Measurements from ENCODE around the gene RPS15A. TPM values are rescaled to one million over a fixed set of nuclear protein-coding genes. Genes with fewer than 3 reads are reported as not detected.

RPS15A gene
- total RNA-seq, 2 experiments from 2014 or later = 1,594 to 1,602 TPM

- Mint-ChIP-seq H3K27ac (no peak overlapping the region), H3K4me3 (no peak overlapping the region), H3K27me3 (ENCODE audit: low read depth) (no peaks in the 10 kb centered on the region), H3K9me3 (ENCODE audit: insufficient read depth) (no peaks in the 10 kb centered on the region), H3K4me1 (ENCODE audit: low read depth) (peaks cover 24% of the 10 kb centered on the region), H3K36me3 (ENCODE audit: low read depth) (peaks cover 67% of the 10 kb centered on the region)
- ChIA-PET CTCF (interaction anchor here (0.7 to 9.4 kb wide), 2 partner anchors 8 kb away, joined by 3 to 124 read pairs; partner anchors contain the start of gene ARL6IP1), POLR2A (no interaction called here)
- ATAC-seq (no peak), DNase-seq (no peak)
These were observed 19.0 kb upstream of the RPS15A start for GRCh38 chr16:18809165-18809564.

GRCh38 chr16:18805257-18805773, 15.2 kb upstream of the RPS15A start:
- DNase-seq (no peak), ATAC-seq (no peak)
- Mint-ChIP-seq H3K9me3 (ENCODE audit: insufficient read depth) (no peaks in the 10 kb centered on the region), H3K4me1 (ENCODE audit: low read depth) (peaks cover 47% of the 10 kb centered on the region), H3K36me3 (ENCODE audit: low read depth) (peaks cover 64% of the 10 kb centered on the region), H3K4me3 (no peak overlapping the region), H3K27ac (no peak overlapping the region), H3K27me3 (ENCODE audit: low read depth) (no peaks in the 10 kb centered on the region)
- ChIA-PET POLR2A (interaction anchor here (2.6 kb wide), 1 partner anchor 15 kb away, joined by 22 read pairs; the partner anchor contains the start of gene RPS15A), CTCF (interaction anchor here (0.9 to 10.6 kb wide), 5 partner anchors 10 to 164 kb away, joined by 3 to 142 read pairs (median 11); partner anchors contain the start of gene RPS15A)

- Mint-ChIP-seq H3K27me3 (ENCODE audit: low read depth) (no peaks in the 10 kb centered on the region), H3K4me1 (ENCODE audit: low read depth) (peaks cover 55% of the 10 kb centered on the region), H3K27ac (peak overlapping the region; percentile 89), H3K4me3 (no peak overlapping the region), H3K36me3 (ENCODE audit: low read depth) (peaks cover 64% of the 10 kb centered on the region), H3K9me3 (ENCODE audit: insufficient read depth) (no peaks in the 10 kb centered on the region)
- POLR2A ChIA-PET = interaction anchor here (0.7 to 2.6 kb wide), 3 partner anchors 13 to 16 kb away, joined by 3 to 22 read pairs (median 4); partner anchors contain the start of gene RPS15A
- CTCF ChIA-PET = interaction anchor here (0.9 to 10.6 kb wide), 4 partner anchors 13 to 165 kb away, joined by 3 to 142 read pairs (median 68); partner anchors contain the start of gene RPS15A
- no peak for DNase-seq
- no peak for ATAC-seq
These were observed 14.4 kb upstream of the RPS15A start for GRCh38 chr16:18804540-18804939.

GRCh38 chr16:18803569-18804462, 13.7 kb upstream of the RPS15A start:
- Mint-ChIP-seq H3K27me3 (ENCODE audit: low read depth) (no peaks in the 10 kb centered on the region), H3K4me1 (ENCODE audit: low read depth) (peaks cover 60% of the 10 kb centered on the region), H3K4me3 (peak overlapping the region; percentile 53), H3K27ac (peak overlapping the region; percentile 89), H3K9me3 (ENCODE audit: insufficient read depth) (no peaks in the 10 kb centered on the region), H3K36me3 (ENCODE audit: low read depth) (peaks cover 61% of the 10 kb centered on the region)
- ATAC-seq (no peak), DNase-seq (no peak)
- ChIA-PET POLR2A (interaction anchor here (0.6 to 2.6 kb wide), 5 partner anchors 14 to 147 kb away, joined by 3 to 22 read pairs (median 3); partner anchors contain the start of gene RPS15A), CTCF (interaction anchor here (0.9 to 10.6 kb wide), 5 partner anchors 13 to 165 kb away, joined by 3 to 142 read pairs (median 17); partner anchors contain the start of gene RPS15A)

GRCh38 chr16:18802767-18803343, 12.7 kb upstream of the RPS15A start:
- ChIA-PET CTCF (interaction anchor here (2.4 to 10.6 kb wide), 4 partner anchors 14 to 31 kb away, joined by 17 to 142 read pairs (median 72); partner anchors contain the start of gene RPS15A), POLR2A (interaction anchor here (1.3 to 6.5 kb wide), 2 partner anchors 14 to 44 kb away, joined by 6 to 189 read pairs; partner anchors contain the start of gene RPS15A)
- Mint-ChIP-seq H3K27ac (peak overlapping the region; percentile 98), H3K9me3 (ENCODE audit: insufficient read depth) (no peaks in the 10 kb centered on the region), H3K4me1 (ENCODE audit: low read depth) (peaks cover 70% of the 10 kb centered on the region), H3K27me3 (ENCODE audit: low read depth) (no peaks in the 10 kb centered on the region), H3K4me3 (peak overlapping the region; percentile 89), H3K36me3 (ENCODE audit: low read depth) (peaks cover 61% of the 10 kb centered on the region)
- ATAC-seq (no peak), DNase-seq (no peak)

GRCh38 chr16:18801145-18801972, 11.2 kb upstream of the RPS15A start, which contains the start of gene ARL6IP1:
Gene ARL6IP1 (minus strand): TSS chr16:18801549. CDS start chr16:18801466, 83 bp downstream.
- CTCF ChIA-PET = interaction anchor here (0.7 to 10.6 kb wide), 20 partner anchors 8 to 284 kb away, joined by 3 to 142 read pairs (median 4); partner anchors contain the start of gene RPS15A
- DNase-seq (peak; percentile 99), ATAC-seq (peak; percentile 96)
- peak within 1 kb of the TSS; percentile 89 for H3K4me3 Mint-ChIP-seq
- H3K36me3 Mint-ChIP-seq (ENCODE audit: low read depth) = peaks cover 66% of the 10 kb centered on the region
- peaks cover 75% of the 10 kb centered on the region for H3K4me1 Mint-ChIP-seq (ENCODE audit: low read depth)
- POLR2A ChIA-PET = interaction anchor here (0.7 to 6.5 kb wide), 20 partner anchors 8 to 723 kb away, joined by 3 to 189 read pairs (median 4); partner anchors contain the start of genes CCP110, COQ7 and RPS15A
- no peaks in the 10 kb centered on the region for H3K27me3 Mint-ChIP-seq (ENCODE audit: low read depth)
- no peaks in the 10 kb centered on the region for H3K9me3 Mint-ChIP-seq (ENCODE audit: insufficient read depth)
- H3K27ac Mint-ChIP-seq = peak within 1 kb of the TSS; percentile 98

- POLR2A ChIA-PET = interaction anchor here (0.7 to 6.5 kb wide), 5 partner anchors 12 to 267 kb away, joined by 3 to 189 read pairs (median 4); partner anchors contain the start of genes COQ7 and RPS15A
- H3K36me3 Mint-ChIP-seq (ENCODE audit: low read depth) = peaks cover 67% of the 10 kb centered on the region
- H3K4me1 Mint-ChIP-seq (ENCODE audit: low read depth) = peaks cover 74% of the 10 kb centered on the region
These were observed 10.6 kb upstream of the RPS15A start for GRCh38 chr16:18800775-18801144.

GRCh38 chr16:18800293-18800692, 10.2 kb upstream of the RPS15A start:
- ATAC-seq (no peak), DNase-seq (no peak)
- Mint-ChIP-seq H3K36me3 (ENCODE audit: low read depth) (peaks cover 70% of the 10 kb centered on the region), H3K27me3 (ENCODE audit: low read depth) (no peaks in the 10 kb centered on the region), H3K4me1 (ENCODE audit: low read depth) (peaks cover 69% of the 10 kb centered on the region), H3K9me3 (ENCODE audit: insufficient read depth) (no peaks in the 10 kb centered on the region), H3K4me3 (peak overlapping the region; percentile 89), H3K27ac (peak overlapping the region; percentile 98)
- POLR2A ChIA-PET = interaction anchor here (0.7 to 6.5 kb wide), 4 partner anchors 12 to 20 kb away, joined by 3 to 189 read pairs (median 4); partner anchors contain the start of gene RPS15A
- CTCF ChIA-PET = interaction anchor here (2.1 to 10.6 kb wide), 4 partner anchors 11 to 169 kb away, joined by 11 to 142 read pairs (median 68); partner anchors contain the start of gene RPS15A

More at GRCh38 chr16:18800775-18801144, 10.6 kb upstream of the RPS15A start:
- Mint-ChIP-seq H3K27ac (peak overlapping the region; percentile 98), H3K9me3 (ENCODE audit: insufficient read depth) (no peaks in the 10 kb centered on the region), H3K4me3 (peak overlapping the region; percentile 89), H3K27me3 (ENCODE audit: low read depth) (no peaks in the 10 kb centered on the region)
- CTCF ChIA-PET = interaction anchor here (0.9 to 10.6 kb wide), 8 partner anchors 11 to 285 kb away, joined by 3 to 142 read pairs (median 12); partner anchors contain the start of gene RPS15A
- ATAC-seq = no peak
- no peak for DNase-seq

- DNase-seq (no peak), ATAC-seq (no peak)
- Mint-ChIP-seq H3K4me1 (ENCODE audit: low read depth) (peaks cover 61% of the 10 kb centered on the region), H3K36me3 (ENCODE audit: low read depth) (peaks cover 69% of the 10 kb centered on the region), H3K4me3 (peak overlapping the region; percentile 89), H3K27ac (peak overlapping the region; percentile 37), H3K9me3 (ENCODE audit: insufficient read depth) (no peaks in the 10 kb centered on the region), H3K27me3 (ENCODE audit: low read depth) (no peaks in the 10 kb centered on the region)
- POLR2A ChIA-PET = interaction anchor here (0.8 to 6.5 kb wide), 3 partner anchors 11 to 20 kb away, joined by 3 to 189 read pairs (median 4); partner anchors contain the start of gene RPS15A
- CTCF ChIA-PET = interaction anchor here (9.4 to 10.6 kb wide), 2 partner anchors 10 to 18 kb away, joined by 124 to 142 read pairs; partner anchors contain the start of gene RPS15A
These were observed 9.4 kb upstream of the RPS15A start for GRCh38 chr16:18799500-18799899.

- DNase-seq = no peak
- ChIA-PET CTCF (interaction anchor here (10.6 kb wide), 1 partner anchor 8 kb away, joined by 142 read pairs; the partner anchor contains the start of gene RPS15A), POLR2A (interaction anchor here (6.5 kb wide), 1 partner anchor 9 kb away, joined by 189 read pairs; the partner anchor contains the start of gene RPS15A)
- peaks cover 75% of the 10 kb centered on the region for H3K36me3 Mint-ChIP-seq (ENCODE audit: low read depth)
- ATAC-seq = no peak
- peak overlapping the region; percentile 48 for H3K27ac Mint-ChIP-seq
- H3K4me3 Mint-ChIP-seq = no peak overlapping the region
- no peaks in the 10 kb centered on the region for H3K9me3 Mint-ChIP-seq (ENCODE audit: insufficient read depth)
- H3K27me3 Mint-ChIP-seq (ENCODE audit: low read depth) = no peaks in the 10 kb centered on the region
- H3K4me1 Mint-ChIP-seq (ENCODE audit: low read depth) = peaks cover 55% of the 10 kb centered on the region
These were observed 7.6 kb upstream of the RPS15A start for GRCh38 chr16:18797746-18798145.

Data from activated CD8-positive, alpha-beta T cell treated with anti-CD3 and anti-CD28 coated beads, Interleukin-2, amount 10 ng/mL, durations not matched to agents 7 days and 5 days (primary cell).